ENCODE results near the gene GPC3.

Gene GPC3

DNA sequence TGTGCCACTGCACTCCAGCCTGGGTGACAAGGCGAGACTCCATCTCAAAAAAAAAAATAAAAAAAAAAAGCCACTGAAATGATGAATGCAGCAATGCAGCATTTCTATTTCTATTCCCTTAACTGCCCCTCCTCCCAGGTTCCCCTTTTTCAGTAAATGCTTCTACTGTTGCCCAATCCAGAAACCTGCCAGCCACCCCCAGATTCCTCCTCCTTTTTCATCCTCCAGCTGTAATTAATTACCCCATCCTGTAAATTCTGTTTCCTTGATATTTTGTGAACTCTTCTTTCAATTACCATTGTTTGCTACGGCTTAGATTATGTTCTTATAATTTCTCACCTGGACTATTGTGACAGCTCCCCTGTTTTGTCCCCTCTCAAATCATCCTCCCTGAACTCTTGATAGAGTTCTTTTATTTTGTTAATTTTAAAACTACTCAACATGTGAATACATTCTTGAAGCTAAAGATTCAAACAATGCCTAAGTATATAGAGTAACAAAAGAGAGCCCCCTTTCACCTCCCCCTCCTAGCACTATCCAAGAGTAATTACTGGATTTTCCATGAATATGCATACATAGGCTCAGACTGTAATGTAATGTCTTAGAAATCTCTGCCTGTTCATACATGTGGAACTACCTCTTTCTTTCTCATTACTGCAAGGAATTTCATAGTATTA lies 429.5 kb downstream of the GPC3 start:
- H3K9me3 Mint-ChIP-seq = peaks cover 6% of the 10 kb centered on the region
- H3K4me3 Mint-ChIP-seq = no peak overlapping the region
- DNase-seq = no peak
- no peaks in the 10 kb centered on the region for H3K36me3 Mint-ChIP-seq (ENCODE audit: low read depth)
- no peaks in the 10 kb centered on the region for H3K4me1 Mint-ChIP-seq (ENCODE audit: low read depth)
- H3K27me3 Mint-ChIP-seq = peaks cover 33% of the 10 kb centered on the region
- no peak overlapping the region for H3K27ac Mint-ChIP-seq

DNA sequence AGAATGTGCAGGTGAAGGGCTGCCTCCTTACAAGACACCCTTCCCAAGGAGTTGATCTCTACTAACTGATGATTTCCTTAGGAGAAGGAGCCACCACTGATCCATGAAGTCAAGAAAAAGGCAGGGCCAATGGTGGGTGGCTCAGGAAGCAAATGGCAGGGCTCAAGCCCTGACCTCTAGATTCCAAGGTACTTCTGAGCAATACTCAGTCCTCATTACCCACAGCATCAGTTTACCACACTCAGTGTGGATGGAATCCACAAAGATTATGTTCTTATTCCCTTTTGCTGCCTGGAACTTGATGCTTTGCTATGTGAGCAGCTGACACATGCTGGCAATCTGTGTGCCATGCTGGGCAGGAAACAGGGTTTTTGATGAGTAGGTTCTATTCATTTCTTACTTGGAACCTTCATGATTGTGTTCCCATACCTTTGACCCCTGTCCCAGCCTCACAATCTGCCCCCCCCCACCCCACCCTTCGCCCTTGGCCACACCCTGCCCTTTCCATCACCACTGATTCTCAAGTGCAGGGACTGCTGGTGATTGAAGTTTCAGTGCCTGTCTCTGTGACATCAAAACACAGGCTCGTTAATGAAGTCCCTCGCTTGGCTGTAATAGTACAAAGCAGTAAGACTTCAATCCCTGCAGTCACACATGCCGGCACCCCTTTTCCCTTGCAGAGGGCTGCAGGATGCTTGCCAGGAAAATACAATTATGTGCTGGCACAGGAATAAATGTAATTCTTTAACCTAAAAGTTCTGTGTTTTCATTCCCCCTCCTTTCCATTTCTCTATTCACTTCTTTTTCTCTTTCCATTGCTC lies 434.5 kb downstream of the GPC3 start:
- no peak overlapping the region for H3K27ac Mint-ChIP-seq
- H3K4me3 Mint-ChIP-seq = no peak overlapping the region
- H3K27me3 Mint-ChIP-seq = peaks cover 24% of the 10 kb centered on the region
- no peaks in the 10 kb centered on the region for H3K36me3 Mint-ChIP-seq (ENCODE audit: low read depth)
- no peaks in the 10 kb centered on the region for H3K4me1 Mint-ChIP-seq (ENCODE audit: low read depth)
- peaks cover 6% of the 10 kb centered on the region for H3K9me3 Mint-ChIP-seq
- DNase-seq = no peak

GRCh38 chrX:133549295-133549933 lies 436.0 kb downstream of the GPC3 start:
- peaks cover 12% of the 10 kb centered on the region for H3K27me3 Mint-ChIP-seq
- DNase-seq = no peak
- H3K36me3 Mint-ChIP-seq (ENCODE audit: low read depth) = no peaks in the 10 kb centered on the region
- no peaks in the 10 kb centered on the region for H3K4me1 Mint-ChIP-seq (ENCODE audit: low read depth)
- H3K4me3 Mint-ChIP-seq = no peak overlapping the region
- peaks cover 1% of the 10 kb centered on the region for H3K9me3 Mint-ChIP-seq
- no peak overlapping the region for H3K27ac Mint-ChIP-seq

DNA sequence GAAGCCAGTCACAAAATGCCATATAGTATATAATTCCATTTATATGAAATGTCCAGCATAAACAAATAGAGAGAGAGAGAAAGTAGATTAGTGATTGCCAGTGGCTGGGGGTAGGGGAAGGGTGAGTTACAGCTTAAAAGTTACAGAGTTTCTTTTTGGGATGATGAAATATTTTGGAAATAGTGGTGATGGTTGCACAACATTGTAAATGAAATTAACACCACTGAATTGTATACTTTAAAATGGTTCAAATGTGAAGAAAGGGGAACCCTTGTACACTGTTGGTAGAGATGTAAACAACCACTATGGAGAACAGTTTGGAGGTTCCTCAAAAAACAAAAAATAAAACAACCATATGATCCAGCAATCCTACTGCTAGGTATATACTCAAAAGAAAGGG lies 439.0 kb downstream of the GPC3 start:
- Mint-ChIP-seq H3K36me3 (ENCODE audit: low read depth) (no peaks in the 10 kb centered on the region), H3K27me3 (peaks cover 13% of the 10 kb centered on the region), H3K4me1 (ENCODE audit: low read depth) (no peaks in the 10 kb centered on the region), H3K9me3 (no peaks in the 10 kb centered on the region), H3K4me3 (no peak overlapping the region), H3K27ac (no peak overlapping the region)
- no peak for DNase-seq

GRCh38 chrX:133544778-133545177 lies 440.6 kb downstream of the GPC3 start:
- no peak for DNase-seq
- Mint-ChIP-seq H3K4me3 (no peak overlapping the region), H3K27me3 (peaks cover 8% of the 10 kb centered on the region), H3K27ac (no peak overlapping the region), H3K9me3 (no peaks in the 10 kb centered on the region), H3K36me3 (ENCODE audit: low read depth) (no peaks in the 10 kb centered on the region), H3K4me1 (ENCODE audit: low read depth) (no peaks in the 10 kb centered on the region)

GRCh38 chrX:133544115-133544514 lies 441.3 kb downstream of the GPC3 start:
- Mint-ChIP-seq H3K36me3 (ENCODE audit: low read depth) (no peaks in the 10 kb centered on the region), H3K27ac (no peak overlapping the region), H3K9me3 (no peaks in the 10 kb centered on the region), H3K4me1 (ENCODE audit: low read depth) (no peaks in the 10 kb centered on the region), H3K27me3 (peaks cover 12% of the 10 kb centered on the region), H3K4me3 (no peak overlapping the region)
- no peak for DNase-seq

- no peaks in the 10 kb centered on the region for H3K36me3 Mint-ChIP-seq (ENCODE audit: low read depth)
- H3K27me3 Mint-ChIP-seq = peaks cover 11% of the 10 kb centered on the region
- no peak overlapping the region for H3K27ac Mint-ChIP-seq
- no peak for DNase-seq
- no peaks in the 10 kb centered on the region for H3K9me3 Mint-ChIP-seq
- no peaks in the 10 kb centered on the region for H3K4me1 Mint-ChIP-seq (ENCODE audit: low read depth)
- no peak overlapping the region for H3K4me3 Mint-ChIP-seq
These were observed 441.7 kb downstream of the GPC3 start for GRCh38 chrX:133543654-133544053.

GRCh38 chrX:133542476-133542875 lies 442.9 kb downstream of the GPC3 start:
- no peaks in the 10 kb centered on the region for H3K9me3 Mint-ChIP-seq
- H3K27ac Mint-ChIP-seq = no peak overlapping the region
- H3K36me3 Mint-ChIP-seq (ENCODE audit: low read depth) = no peaks in the 10 kb centered on the region
- H3K4me1 Mint-ChIP-seq (ENCODE audit: low read depth) = no peaks in the 10 kb centered on the region
- H3K4me3 Mint-ChIP-seq = no peak overlapping the region
- H3K27me3 Mint-ChIP-seq = peaks cover 15% of the 10 kb centered on the region
- no peak for DNase-seq

DNA sequence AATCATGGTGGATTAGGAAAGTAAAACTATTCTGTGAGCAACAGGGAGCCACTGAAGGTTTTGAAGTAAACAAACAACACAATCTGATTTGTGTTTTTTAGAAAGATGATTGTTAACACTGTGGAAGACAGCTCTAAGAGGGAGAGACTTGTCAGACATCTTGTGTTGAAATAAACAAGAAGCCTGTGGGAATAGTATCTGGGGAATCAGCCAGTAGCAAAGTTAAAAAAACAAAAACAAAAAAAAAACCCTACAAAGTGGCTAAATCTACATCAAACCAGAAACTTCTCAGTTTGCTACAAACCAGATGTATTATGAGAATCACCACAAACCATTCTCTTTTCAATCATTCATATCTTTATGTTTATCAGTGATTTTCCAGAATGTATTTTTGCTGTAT lies 444.4 kb downstream of the GPC3 start:
- no peak overlapping the region for H3K27ac Mint-ChIP-seq
- H3K4me1 Mint-ChIP-seq (ENCODE audit: low read depth) = no peaks in the 10 kb centered on the region
- no peaks in the 10 kb centered on the region for H3K9me3 Mint-ChIP-seq
- H3K36me3 Mint-ChIP-seq (ENCODE audit: low read depth) = no peaks in the 10 kb centered on the region
- no peak overlapping the region for H3K4me3 Mint-ChIP-seq
- no peak for DNase-seq
- peaks cover 19% of the 10 kb centered on the region for H3K27me3 Mint-ChIP-seq

DNA sequence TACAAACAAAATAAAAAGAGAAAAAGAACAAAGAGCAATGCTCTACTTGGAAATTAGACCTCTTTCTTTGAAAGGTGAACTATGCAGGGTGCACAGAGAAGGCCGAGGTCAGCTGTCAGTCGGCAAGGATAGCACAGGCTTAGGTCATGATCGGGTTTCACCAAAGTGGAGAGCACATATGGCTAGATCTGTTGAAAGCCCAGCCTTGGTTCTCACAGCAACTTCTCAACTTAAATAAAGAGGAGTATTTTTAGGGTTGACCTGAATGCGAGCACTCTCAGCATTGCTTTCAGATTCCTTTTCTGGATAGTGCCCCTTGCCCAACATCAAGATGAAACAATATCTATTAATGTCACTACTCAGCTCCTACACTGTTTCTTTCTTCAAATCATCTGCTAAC lies 447.2 kb downstream of the GPC3 start:
- Mint-ChIP-seq H3K36me3 (ENCODE audit: low read depth) (no peaks in the 10 kb centered on the region), H3K9me3 (no peaks in the 10 kb centered on the region), H3K4me3 (no peak overlapping the region), H3K27me3 (peaks cover 29% of the 10 kb centered on the region), H3K27ac (no peak overlapping the region), H3K4me1 (ENCODE audit: low read depth) (no peaks in the 10 kb centered on the region)
- no peak for DNase-seq

DNA sequence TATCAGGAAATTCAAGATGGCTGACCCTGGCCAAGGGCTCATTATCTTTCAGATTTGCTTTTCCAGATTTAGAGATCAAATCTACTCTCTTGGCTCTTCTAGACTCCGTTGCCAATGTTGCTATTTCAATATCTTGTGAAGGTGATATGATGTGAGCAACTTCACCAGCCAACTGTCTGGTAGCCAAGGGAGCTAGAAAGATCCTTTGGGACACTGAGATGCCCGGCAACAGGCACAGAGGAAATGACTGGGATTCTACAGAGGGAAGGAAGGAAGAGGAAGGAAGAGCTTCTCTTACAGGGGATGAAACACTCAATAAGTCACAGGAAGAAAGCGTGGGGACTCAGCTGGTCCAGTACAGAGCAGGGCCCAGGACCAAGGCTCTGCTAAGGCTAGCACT lies 448.3 kb downstream of the GPC3 start:
- no peak overlapping the region for H3K27ac Mint-ChIP-seq
- no peaks in the 10 kb centered on the region for H3K9me3 Mint-ChIP-seq
- H3K4me1 Mint-ChIP-seq (ENCODE audit: low read depth) = no peaks in the 10 kb centered on the region
- DNase-seq = no peak
- peaks cover 32% of the 10 kb centered on the region for H3K27me3 Mint-ChIP-seq
- no peaks in the 10 kb centered on the region for H3K36me3 Mint-ChIP-seq (ENCODE audit: low read depth)
- no peak overlapping the region for H3K4me3 Mint-ChIP-seq

DNA sequence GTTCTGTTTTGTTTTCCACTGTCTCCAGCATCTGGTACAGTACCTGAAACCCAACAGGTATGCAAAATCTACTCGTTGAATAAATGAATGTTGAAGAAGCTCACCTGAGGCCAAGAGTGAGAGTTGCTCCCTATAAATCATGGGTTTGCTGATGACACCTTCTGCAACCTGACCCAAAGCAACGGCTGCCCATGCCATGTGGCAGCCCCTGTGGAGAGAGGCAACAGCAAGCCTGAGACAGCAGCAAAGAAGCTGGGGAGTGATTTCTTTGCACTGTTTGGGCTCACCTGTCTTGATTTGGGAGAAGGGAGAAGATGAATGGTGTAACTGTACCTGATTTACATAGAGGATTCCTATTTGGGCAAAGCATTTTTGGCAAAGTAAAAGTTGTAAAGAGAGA lies 450.3 kb downstream of the GPC3 start:
- H3K27me3 Mint-ChIP-seq = peaks cover 34% of the 10 kb centered on the region
- H3K27ac Mint-ChIP-seq = no peak overlapping the region
- H3K9me3 Mint-ChIP-seq = no peaks in the 10 kb centered on the region
- no peaks in the 10 kb centered on the region for H3K4me1 Mint-ChIP-seq (ENCODE audit: low read depth)
- H3K4me3 Mint-ChIP-seq = no peak overlapping the region
- no peak for DNase-seq
- no peaks in the 10 kb centered on the region for H3K36me3 Mint-ChIP-seq (ENCODE audit: low read depth)

GRCh38 chrX:133534172-133534571 lies 451.2 kb downstream of the GPC3 start:
- no peak for DNase-seq
- H3K9me3 Mint-ChIP-seq = no peaks in the 10 kb centered on the region
- no peak overlapping the region for H3K27ac Mint-ChIP-seq
- H3K36me3 Mint-ChIP-seq (ENCODE audit: low read depth) = no peaks in the 10 kb centered on the region
- no peaks in the 10 kb centered on the region for H3K4me1 Mint-ChIP-seq (ENCODE audit: low read depth)
- H3K27me3 Mint-ChIP-seq = peaks cover 28% of the 10 kb centered on the region
- H3K4me3 Mint-ChIP-seq = no peak overlapping the region

- H3K27me3 Mint-ChIP-seq = peaks cover 23% of the 10 kb centered on the region
- H3K4me1 Mint-ChIP-seq (ENCODE audit: low read depth) = no peaks in the 10 kb centered on the region
- DNase-seq = no peak
- no peak overlapping the region for H3K27ac Mint-ChIP-seq
- H3K36me3 Mint-ChIP-seq (ENCODE audit: low read depth) = no peaks in the 10 kb centered on the region
- H3K4me3 Mint-ChIP-seq = no peak overlapping the region
- H3K9me3 Mint-ChIP-seq = no peaks in the 10 kb centered on the region
These were observed 452.1 kb downstream of the GPC3 start for GRCh38 chrX:133533249-133533648.

DNA sequence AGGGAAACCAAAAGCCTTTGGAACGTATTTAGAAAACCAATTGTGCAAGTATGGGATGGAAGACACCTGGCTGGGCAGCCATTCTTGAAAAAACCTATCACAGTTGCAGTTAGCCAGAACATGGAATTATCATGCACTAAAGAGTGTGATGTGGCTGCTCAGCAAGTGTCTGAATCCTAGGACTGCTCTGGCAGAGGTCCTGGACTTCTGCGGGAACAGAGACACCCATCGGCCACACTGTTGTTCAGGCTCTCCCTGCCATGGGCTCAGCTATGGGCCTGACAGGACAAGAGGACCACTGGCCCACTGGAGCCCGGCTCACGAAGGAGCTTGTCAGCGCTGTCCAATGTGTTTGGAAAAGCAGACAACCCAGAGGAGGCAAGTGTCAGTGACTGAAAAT lies 454.4 kb downstream of the GPC3 start:
- peaks cover 17% of the 10 kb centered on the region for H3K27me3 Mint-ChIP-seq
- H3K4me3 Mint-ChIP-seq = no peak overlapping the region
- no peaks in the 10 kb centered on the region for H3K9me3 Mint-ChIP-seq
- H3K27ac Mint-ChIP-seq = no peak overlapping the region
- H3K36me3 Mint-ChIP-seq (ENCODE audit: low read depth) = no peaks in the 10 kb centered on the region
- no peak for DNase-seq
- no peaks in the 10 kb centered on the region for H3K4me1 Mint-ChIP-seq (ENCODE audit: low read depth)

All from activated T-cell treated with anti-CD3 and anti-CD28 coated beads, Interleukin-2, amount 50 U/mL, for 24 hours (primary cell).